Measurements from ENCODE around the gene FHOD3.

Gene FHOD3

GRCh38 chr18:36271153-36271552 lies 26.4 kb upstream of the FHOD3 start:
- no peak overlapping the region for H3K9ac ChIP-seq (ENCODE audit: low read length)
- H3K9me2 ChIP-seq (replicated peaks; ENCODE audit: insufficient read depth, low read length): no peaks in the 10 kb centered on the region
- H3K27ac ChIP-seq (ENCODE audit: low read length): no peak overlapping the region
- H3K9me3 ChIP-seq (replicated peaks; ENCODE audit: insufficient read depth, low read length): no peaks in the 10 kb centered on the region
- H4K20me1 ChIP-seq (ENCODE audit: insufficient read depth, low read length): no peaks in the 10 kb centered on the region
- H3F3A ChIP-seq (ENCODE audit: insufficient read depth, low read length): no peaks in the 10 kb centered on the region
- TF ChIP-seq, protein P1, sequence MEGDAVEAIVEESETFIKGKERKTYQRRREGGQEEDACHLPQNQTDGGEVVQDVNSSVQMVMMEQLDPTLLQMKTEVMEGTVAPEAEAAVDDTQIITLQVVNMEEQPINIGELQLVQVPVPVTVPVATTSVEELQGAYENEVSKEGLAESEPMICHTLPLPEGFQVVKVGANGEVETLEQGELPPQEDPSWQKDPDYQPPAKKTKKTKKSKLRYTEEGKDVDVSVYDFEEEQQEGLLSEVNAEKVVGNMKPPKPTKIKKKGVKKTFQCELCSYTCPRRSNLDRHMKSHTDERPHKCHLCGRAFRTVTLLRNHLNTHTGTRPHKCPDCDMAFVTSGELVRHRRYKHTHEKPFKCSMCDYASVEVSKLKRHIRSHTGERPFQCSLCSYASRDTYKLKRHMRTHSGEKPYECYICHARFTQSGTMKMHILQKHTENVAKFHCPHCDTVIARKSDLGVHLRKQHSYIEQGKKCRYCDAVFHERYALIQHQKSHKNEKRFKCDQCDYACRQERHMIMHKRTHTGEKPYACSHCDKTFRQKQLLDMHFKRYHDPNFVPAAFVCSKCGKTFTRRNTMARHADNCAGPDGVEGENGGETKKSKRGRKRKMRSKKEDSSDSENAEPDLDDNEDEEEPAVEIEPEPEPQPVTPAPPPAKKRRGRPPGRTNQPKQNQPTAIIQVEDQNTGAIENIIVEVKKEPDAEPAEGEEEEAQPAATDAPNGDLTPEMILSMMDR (IDR thresholded peaks at IDR 0.05; ENCODE audit: low read length): no peak
- TF ChIP-seq EZH2 (optimal IDR thresholded peaks at IDR 0.05; ENCODE audit: low read depth, low read length): no peak
- no peak for TF ChIP-seq EZH2phosphoT487 (IDR thresholded peaks at IDR 0.05; ENCODE audit: low read length)
- no peak overlapping the region for H3K4me3 ChIP-seq (ENCODE audit: low read length)
- H3K4me1 ChIP-seq (ENCODE audit: low read length): no peaks in the 10 kb centered on the region
- H3K79me2 ChIP-seq (ENCODE audit: low read length): no peaks in the 10 kb centered on the region
- H3K4me2 ChIP-seq (ENCODE audit: low read depth, low read length): no peak overlapping the region
- no peak overlapping the region for H2AFZ ChIP-seq (ENCODE audit: low read length)
- no peak for DNase-seq
- H3K36me3 ChIP-seq (replicated peaks; ENCODE audit: insufficient read depth, low read length): no peaks in the 10 kb centered on the region
- H3K27me3 ChIP-seq (replicated peaks; ENCODE audit: insufficient read depth, low read length): no peaks in the 10 kb centered on the region

GRCh38 chr18:36273347-36273746 lies 24.2 kb upstream of the FHOD3 start:
- Histone ChIP-seq H2AFZ (ENCODE audit: low read length) (no peak overlapping the region), H3F3A (ENCODE audit: insufficient read depth, low read length) (no peaks in the 10 kb centered on the region), H3K27ac (ENCODE audit: low read length) (no peak overlapping the region), H3K4me1 (ENCODE audit: low read length) (no peaks in the 10 kb centered on the region), H3K4me2 (ENCODE audit: low read depth, low read length) (no peak overlapping the region), H3K9me3 (replicated peaks; ENCODE audit: insufficient read depth, low read length) (no peaks in the 10 kb centered on the region), H3K36me3 (replicated peaks; ENCODE audit: insufficient read depth, low read length) (no peaks in the 10 kb centered on the region), H3K27me3 (replicated peaks; ENCODE audit: insufficient read depth, low read length) (no peaks in the 10 kb centered on the region), H3K79me2 (ENCODE audit: low read length) (no peaks in the 10 kb centered on the region), H3K9ac (ENCODE audit: low read length) (no peak overlapping the region), H4K20me1 (ENCODE audit: insufficient read depth, low read length) (no peaks in the 10 kb centered on the region), H3K4me3 (ENCODE audit: low read length) (no peak overlapping the region), H3K9me2 (replicated peaks; ENCODE audit: insufficient read depth, low read length) (no peaks in the 10 kb centered on the region)
- no peak for TF ChIP-seq EZH2phosphoT487 (IDR thresholded peaks at IDR 0.05; ENCODE audit: low read length)
- no peak for TF ChIP-seq EZH2 (optimal IDR thresholded peaks at IDR 0.05; ENCODE audit: low read depth, low read length)
- TF ChIP-seq, protein P1 (IDR thresholded peaks at IDR 0.05; ENCODE audit: low read length): no peak
- no peak for DNase-seq

- DNase-seq: no peak
- no peaks in the 10 kb centered on the region for H3F3A ChIP-seq (ENCODE audit: insufficient read depth, low read length)
- H3K4me2 ChIP-seq (ENCODE audit: low read depth, low read length): no peak overlapping the region
- no peak overlapping the region for H3K4me3 ChIP-seq (ENCODE audit: low read length)
- H3K9me3 ChIP-seq (replicated peaks; ENCODE audit: insufficient read depth, low read length): no peaks in the 10 kb centered on the region
- H3K27me3 ChIP-seq (replicated peaks; ENCODE audit: insufficient read depth, low read length): no peaks in the 10 kb centered on the region
- no peaks in the 10 kb centered on the region for H3K4me1 ChIP-seq (ENCODE audit: low read length)
- TF ChIP-seq, protein P1 (IDR thresholded peaks at IDR 0.05; ENCODE audit: low read length): no peak
- no peak for TF ChIP-seq EZH2phosphoT487 (IDR thresholded peaks at IDR 0.05; ENCODE audit: low read length)
- no peak for TF ChIP-seq EZH2 (optimal IDR thresholded peaks at IDR 0.05; ENCODE audit: low read depth, low read length)
- no peaks in the 10 kb centered on the region for H3K36me3 ChIP-seq (replicated peaks; ENCODE audit: insufficient read depth, low read length)
- no peaks in the 10 kb centered on the region for H3K79me2 ChIP-seq (ENCODE audit: low read length)
- H4K20me1 ChIP-seq (ENCODE audit: insufficient read depth, low read length): no peaks in the 10 kb centered on the region
- H2AFZ ChIP-seq (ENCODE audit: low read length): no peak overlapping the region
- no peak overlapping the region for H3K27ac ChIP-seq (ENCODE audit: low read length)
- H3K9ac ChIP-seq (ENCODE audit: low read length): no peak overlapping the region
- no peaks in the 10 kb centered on the region for H3K9me2 ChIP-seq (replicated peaks; ENCODE audit: insufficient read depth, low read length)
Observed at GRCh38 chr18:36274083-36274715, 23.3 kb upstream of the FHOD3 start.

Measured in MM.1S (cell line).